Activated naive CD8-positive, alpha-beta T cell treated with anti-CD3 and anti-CD28 coated beads for 36 hours (primary cell): ENCODE measurements around the gene RABAC1. TPM values are rescaled to one million over a fixed set of nuclear protein-coding genes. Genes with fewer than 3 reads are reported as not detected.
A peak's percentile ranks its signal among the peaks of the same experiment; 100 is the strongest.
"Not testable (repeated sequence)": the region's sequence is repeated elsewhere in the genome, so short reads cannot be mapped to it uniquely, and the experiment has no call there.

Source experiments
- DNase-seq: peaks from one replicate; pipeline ENCODE4 v3.0.0; 2021
- H3K27ac Mint-ChIP-seq: one replicate; pipeline ENCODE4 v1.8.0; 2022; ENCODE audit warnings: mild to moderate bottlenecking, moderate library complexity, mixed read lengths
- H3K27me3 Mint-ChIP-seq: one replicate; pipeline ENCODE4 v1.8.0; 2022; ENCODE audit warnings: mild to moderate bottlenecking, mixed read lengths
- H3K36me3 Mint-ChIP-seq: one replicate; pipeline ENCODE4 v1.8.0; 2021; ENCODE audit warnings: mild to moderate bottlenecking, mixed read lengths
- H3K4me1 Mint-ChIP-seq: one replicate; pipeline ENCODE4 v1.8.0; 2021; ENCODE audit warnings: mixed read lengths
- H3K4me3 Mint-ChIP-seq: one replicate; pipeline ENCODE4 v1.8.0; 2022; ENCODE audit warnings: mild to moderate bottlenecking, moderate library complexity, mixed read lengths
- H3K9me3 Mint-ChIP-seq: one replicate; pipeline ENCODE4 v1.8.0; 2022; ENCODE audit warnings: mixed read lengths
- total RNA-seq, 2 experiments: library from RNA; stranded (reverse); gene quantifications; one replicate each; pipeline ENCODE4 v1.2.3, GENCODE V29; 2021

The RABAC1 gene
- total RNA-seq, 2 experiments from 2014 or later: 46.9 to 50.7 TPM

- Mint-ChIP-seq H3K27me3 (peaks cover 5% of the 10 kb centered on the region), H3K27ac (peak overlapping the region; percentile 1), H3K9me3 (no peaks in the 10 kb centered on the region), H3K4me1 (peaks cover 39% of the 10 kb centered on the region), H3K36me3 (no peaks in the 10 kb centered on the region), H3K4me3 (peak overlapping the region; percentile 61)
- DNase-seq: no peak
These were observed 17.5 kb downstream of the RABAC1 start for GRCh38 chr19:41941410-41942202.

GRCh38 chr19:41940731-41941409 is 18.3 kb downstream of the RABAC1 start:
- Mint-ChIP-seq H3K9me3 (no peaks in the 10 kb centered on the region), H3K27me3 (peaks cover 5% of the 10 kb centered on the region), H3K4me1 (peaks cover 39% of the 10 kb centered on the region), H3K27ac (peak overlapping the region; percentile 87), H3K36me3 (no peaks in the 10 kb centered on the region), H3K4me3 (peak overlapping the region; percentile 84)
- no peak for DNase-seq

- DNase-seq: peak; percentile 54
- H3K9me3 Mint-ChIP-seq: no peaks in the 10 kb centered on the region
- peak overlapping the region; percentile 87 for H3K27ac Mint-ChIP-seq
- H3K36me3 Mint-ChIP-seq: no peaks in the 10 kb centered on the region
- H3K4me3 Mint-ChIP-seq: peak overlapping the region; percentile 84
- peaks cover 5% of the 10 kb centered on the region for H3K27me3 Mint-ChIP-seq
- peaks cover 36% of the 10 kb centered on the region for H3K4me1 Mint-ChIP-seq
These were observed 19.0 kb downstream of the RABAC1 start for GRCh38 chr19:41939861-41940730.

GRCh38 chr19:41939209-41939608 is 19.9 kb downstream of the RABAC1 start:
- H3K36me3 Mint-ChIP-seq, H3K4me3 Mint-ChIP-seq, DNase-seq, H3K27me3 Mint-ChIP-seq, H3K9me3 Mint-ChIP-seq, H3K27ac Mint-ChIP-seq: not testable (repeated sequence)
- peaks cover 33% of the 10 kb centered on the region for H3K4me1 Mint-ChIP-seq

- peaks cover 35% of the 10 kb centered on the region for H3K4me1 Mint-ChIP-seq
- H3K9me3 Mint-ChIP-seq: no peaks in the 10 kb centered on the region
- no peaks in the 10 kb centered on the region for H3K36me3 Mint-ChIP-seq
- H3K27me3 Mint-ChIP-seq: peaks cover 5% of the 10 kb centered on the region
- H3K27ac Mint-ChIP-seq: no peak overlapping the region
- no peak for DNase-seq
- peak overlapping the region; percentile 8 for H3K4me3 Mint-ChIP-seq
These were observed 21.3 kb downstream of the RABAC1 start for GRCh38 chr19:41937525-41938468.

- Mint-ChIP-seq H3K27ac (no peak overlapping the region), H3K4me3 (no peak overlapping the region), H3K36me3 (no peaks in the 10 kb centered on the region), H3K27me3 (peaks cover 5% of the 10 kb centered on the region), H3K9me3 (no peaks in the 10 kb centered on the region), H3K4me1 (peaks cover 35% of the 10 kb centered on the region)
- no peak for DNase-seq
These were observed 22.2 kb downstream of the RABAC1 start for GRCh38 chr19:41936961-41937360.

- H3K9me3 Mint-ChIP-seq: no peaks in the 10 kb centered on the region
- peaks cover 2% of the 10 kb centered on the region for H3K27me3 Mint-ChIP-seq
- peaks cover 31% of the 10 kb centered on the region for H3K4me1 Mint-ChIP-seq
- H3K4me3 Mint-ChIP-seq: no peak overlapping the region
- DNase-seq: no peak
- H3K27ac Mint-ChIP-seq: no peak overlapping the region
- H3K36me3 Mint-ChIP-seq: no peaks in the 10 kb centered on the region
These were observed 22.7 kb downstream of the RABAC1 start for GRCh38 chr19:41936416-41936850.

- Mint-ChIP-seq H3K4me1 (peaks cover 32% of the 10 kb centered on the region), H3K27me3 (no peaks in the 10 kb centered on the region), H3K4me3 (no peak overlapping the region), H3K9me3 (no peaks in the 10 kb centered on the region), H3K27ac (no peak overlapping the region), H3K36me3 (no peaks in the 10 kb centered on the region)
- no peak for DNase-seq
These were observed 23.2 kb downstream of the RABAC1 start for GRCh38 chr19:41935760-41936415.

GRCh38 chr19:41934849-41935374 is 24.2 kb downstream of the RABAC1 start:
- Mint-ChIP-seq H3K27ac (peak overlapping the region; percentile 65), H3K4me1 (peaks cover 37% of the 10 kb centered on the region), H3K36me3 (peaks cover 2% of the 10 kb centered on the region), H3K27me3 (no peaks in the 10 kb centered on the region), H3K4me3 (no peak overlapping the region), H3K9me3 (no peaks in the 10 kb centered on the region)
- DNase-seq: peak; percentile 77

GRCh38 chr19:41933693-41934426 is 25.3 kb downstream of the RABAC1 start:
- Mint-ChIP-seq H3K9me3 (no peaks in the 10 kb centered on the region), H3K36me3 (peaks cover 2% of the 10 kb centered on the region), H3K27ac (no peak overlapping the region), H3K4me1 (peaks cover 43% of the 10 kb centered on the region), H3K4me3 (no peak overlapping the region), H3K27me3 (no peaks in the 10 kb centered on the region)
- DNase-seq: no peak

- H3K36me3 Mint-ChIP-seq: peaks cover 2% of the 10 kb centered on the region
These were observed 26.3 kb downstream of the RABAC1 start for GRCh38 chr19:41932720-41933332.

GRCh38 chr19:41932259-41932719 is 26.8 kb downstream of the RABAC1 start:
- Mint-ChIP-seq H3K27me3 (no peaks in the 10 kb centered on the region), H3K27ac (no peak overlapping the region), H3K4me3 (no peak overlapping the region), H3K4me1 (peaks cover 45% of the 10 kb centered on the region), H3K9me3 (no peaks in the 10 kb centered on the region), H3K36me3 (peaks cover 2% of the 10 kb centered on the region)
- DNase-seq: no peak

More at GRCh38 chr19:41932720-41933332, 26.3 kb downstream of the RABAC1 start:
- no peaks in the 10 kb centered on the region for H3K9me3 Mint-ChIP-seq
- no peak overlapping the region for H3K4me3 Mint-ChIP-seq
- no peak for DNase-seq
- no peak overlapping the region for H3K27ac Mint-ChIP-seq
- peaks cover 45% of the 10 kb centered on the region for H3K4me1 Mint-ChIP-seq
- no peaks in the 10 kb centered on the region for H3K27me3 Mint-ChIP-seq
